ENCODE measurements around the gene NSF.
A peak's percentile ranks its signal among the peaks of the same experiment; 100 is the strongest.

Gene NSF

DNA sequence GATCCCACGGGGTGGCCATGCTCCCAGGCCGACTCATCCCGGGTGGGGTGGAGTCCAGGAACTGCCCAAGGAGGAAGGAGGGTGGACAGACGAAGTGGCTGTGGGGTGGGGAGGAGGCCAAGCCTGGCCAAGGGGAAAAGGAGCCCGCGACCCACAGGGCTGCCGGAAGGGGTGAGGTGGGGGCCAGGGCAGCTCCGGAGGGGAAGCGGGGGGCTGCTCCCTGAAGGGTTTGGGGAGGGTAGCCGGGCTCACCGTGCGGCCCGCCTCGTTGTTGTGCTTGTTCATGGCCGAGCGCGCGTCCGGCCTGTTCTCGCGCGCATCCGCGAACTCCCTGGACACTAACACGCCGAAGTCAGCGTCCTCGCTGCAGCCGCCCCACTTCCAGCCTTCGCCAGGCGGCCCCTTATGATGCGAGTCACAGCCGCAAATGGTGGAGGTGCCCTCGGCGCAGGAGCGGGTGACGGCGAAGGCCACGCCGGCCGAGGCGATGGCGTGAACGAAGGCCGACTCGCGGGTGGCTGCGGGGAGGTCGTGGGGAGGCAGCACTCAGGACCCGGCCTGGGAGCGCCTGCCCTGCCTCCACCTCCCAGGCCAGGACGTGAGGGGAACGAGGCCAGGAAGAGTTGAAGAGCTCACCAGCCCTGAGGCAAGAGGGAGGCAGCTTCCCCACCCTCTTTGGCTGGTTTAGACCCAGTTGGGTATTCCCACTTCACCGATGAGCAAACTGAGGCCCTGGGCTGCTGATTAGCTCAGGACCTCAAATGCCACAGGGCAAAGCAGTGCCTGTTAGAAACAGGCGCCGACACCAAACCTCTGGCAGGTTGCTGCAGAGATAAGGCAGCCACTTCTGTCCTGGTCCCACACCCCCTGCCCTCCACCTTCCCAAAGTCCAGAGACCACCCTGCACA lies 179.3 kb downstream of the NSF start:
- H3K4me3 Mint-ChIP-seq: peak overlapping the region; percentile 59

GRCh38 chr17:46770439-46770817 lies 180.0 kb downstream of the NSF start:
- Mint-ChIP-seq H3K4me1 (peaks cover 17% of the 10 kb centered on the region), H3K36me3 (no peaks in the 10 kb centered on the region), H3K27ac (no peak overlapping the region), H3K4me3 (peak overlapping the region; percentile 59), H3K9me3 (no peaks in the 10 kb centered on the region)
- ATAC-seq (no peak), DNase-seq (ENCODE audit: low spot score in 2 of 2) (no peak)

More for the DNA sequence above, 179.3 kb downstream of the NSF start:
- Mint-ChIP-seq H3K4me1 (peaks cover 17% of the 10 kb centered on the region), H3K27ac (no peak overlapping the region), H3K36me3 (no peaks in the 10 kb centered on the region), H3K9me3 (no peaks in the 10 kb centered on the region)
- ATAC-seq (peak; percentile 16), DNase-seq (ENCODE audit: low spot score in 2 of 2) (no peak)

DNA sequence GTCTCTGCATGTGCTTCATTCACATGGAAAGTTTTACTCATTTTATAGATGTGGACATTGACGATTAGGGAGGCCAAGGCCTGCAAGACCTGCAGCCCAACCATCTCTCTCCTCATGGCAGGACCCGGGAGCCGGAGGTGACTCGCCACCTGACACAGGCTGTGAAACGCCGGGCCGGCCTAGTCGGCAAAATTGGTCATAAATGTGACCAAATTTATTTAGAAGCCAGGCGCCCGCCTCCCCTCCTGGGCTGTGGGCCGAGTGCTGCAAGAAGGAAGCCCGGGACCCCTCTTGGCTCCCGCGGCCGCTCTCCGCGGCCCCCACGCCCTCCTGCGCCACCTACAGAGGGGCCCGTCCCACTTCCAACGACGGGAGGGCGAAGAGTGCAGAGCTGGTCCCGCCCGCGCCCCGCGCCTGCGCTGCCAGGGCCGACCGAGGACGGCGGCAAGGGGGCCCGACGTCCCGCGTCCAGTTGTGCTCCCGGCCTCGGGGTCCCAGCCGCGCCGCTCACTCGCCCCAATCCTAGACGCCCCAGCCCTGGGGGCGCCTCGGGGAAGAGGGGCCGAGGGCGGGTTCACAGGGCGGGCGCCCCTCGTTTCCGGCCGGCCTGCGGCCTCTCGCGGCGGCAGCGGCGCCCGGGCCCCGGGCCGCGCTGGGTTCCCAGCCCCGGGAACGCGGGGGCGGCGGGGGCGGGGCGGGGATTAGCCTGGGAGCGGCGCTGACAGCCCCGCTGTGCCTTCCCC lies 180.5 kb downstream of the NSF start:
- Mint-ChIP-seq H3K27ac (no peak overlapping the region), H3K9me3 (no peaks in the 10 kb centered on the region), H3K4me1 (peaks cover 17% of the 10 kb centered on the region), H3K4me3 (peak overlapping the region; percentile 59), H3K36me3 (no peaks in the 10 kb centered on the region)
- ATAC-seq (peak; percentile 59), DNase-seq (ENCODE audit: low spot score in 2 of 2) (peak; percentile 24 to 63)

DNA sequence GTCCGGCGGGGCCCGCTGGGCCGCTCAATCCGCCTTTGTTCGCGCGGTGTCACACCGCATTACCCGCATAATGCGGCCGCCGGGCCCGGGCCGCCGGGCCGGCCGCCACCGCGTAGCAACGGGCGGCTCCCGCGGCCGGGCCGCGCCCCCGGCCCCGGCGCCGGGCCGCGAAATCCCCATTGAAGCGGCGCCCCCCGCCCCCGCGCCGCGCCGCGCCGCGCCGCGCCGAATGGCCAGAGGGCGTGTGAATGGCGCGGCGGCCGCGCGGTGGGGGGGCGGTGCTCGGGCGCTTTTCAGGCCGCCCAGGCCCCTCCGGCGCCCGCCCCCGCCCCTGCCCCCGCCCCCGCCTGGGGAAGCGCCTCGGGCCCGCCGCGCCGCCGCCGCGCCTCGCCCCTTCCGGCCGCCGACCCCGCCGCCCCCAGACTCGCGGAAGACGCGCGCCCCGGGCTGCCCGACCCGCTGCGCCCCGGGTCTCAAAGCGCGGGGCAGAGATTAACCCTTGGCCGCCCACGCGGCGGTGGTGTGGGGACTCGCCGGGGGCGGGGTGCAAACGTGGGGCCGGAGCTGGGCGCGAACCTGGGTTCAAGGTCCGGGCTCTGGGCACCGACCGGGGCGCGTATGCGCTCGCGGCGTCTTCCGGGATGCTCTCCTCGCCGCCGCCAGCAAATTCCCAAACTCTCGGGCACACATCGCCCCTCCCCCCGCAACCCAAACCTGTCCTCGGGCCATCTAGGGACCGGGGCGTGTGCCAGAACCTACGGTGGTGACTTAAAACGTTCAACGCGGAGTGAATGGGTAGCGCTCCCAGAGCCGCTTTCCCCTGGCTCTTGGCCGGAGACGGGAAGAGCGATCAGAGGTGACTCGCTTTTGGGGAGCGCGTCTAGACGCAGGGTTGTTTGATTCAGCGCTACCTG lies 181.3 kb downstream of the NSF start:
- Mint-ChIP-seq H3K36me3 (no peaks in the 10 kb centered on the region), H3K4me3 (peak overlapping the region; percentile 61), H3K4me1 (peaks cover 17% of the 10 kb centered on the region), H3K9me3 (no peaks in the 10 kb centered on the region), H3K27ac (no peak overlapping the region)
- DNase-seq (ENCODE audit: low spot score in 2 of 2) (no peak), ATAC-seq (peak; percentile 5)

- Mint-ChIP-seq H3K9me3 (no peaks in the 10 kb centered on the region), H3K4me1 (peaks cover 17% of the 10 kb centered on the region), H3K27ac (no peak overlapping the region), H3K36me3 (no peaks in the 10 kb centered on the region), H3K4me3 (peak overlapping the region; percentile 61)
- ATAC-seq (no peak), DNase-seq (ENCODE audit: low spot score in 2 of 2) (no peak)
These were observed 182.2 kb downstream of the NSF start for GRCh38 chr17:46772475-46773220.

DNA sequence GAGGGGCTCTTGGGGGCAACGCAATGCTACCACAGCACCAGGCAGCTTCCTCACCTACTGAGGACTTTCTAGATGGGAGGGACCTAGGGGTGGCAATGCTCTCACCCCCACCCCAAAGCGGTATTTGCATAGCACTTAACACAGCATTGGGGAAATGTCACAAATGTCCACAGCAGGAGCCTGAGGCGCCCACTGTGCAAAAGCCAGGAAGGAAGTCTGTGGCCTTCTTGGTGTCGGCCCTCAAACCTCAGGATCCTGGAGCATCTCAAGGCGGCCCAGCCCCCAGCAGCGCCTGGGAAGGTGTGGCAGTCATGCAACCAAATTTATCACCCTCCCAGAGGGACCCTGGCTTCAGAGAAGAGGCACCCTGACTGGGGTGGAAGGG lies 182.7 kb downstream of the NSF start:
- Mint-ChIP-seq H3K4me3 (peak overlapping the region; percentile 61), H3K36me3 (no peaks in the 10 kb centered on the region), H3K27ac (no peak overlapping the region), H3K9me3 (no peaks in the 10 kb centered on the region), H3K4me1 (peaks cover 17% of the 10 kb centered on the region)
- DNase-seq (ENCODE audit: low spot score in 2 of 2) (no peak), ATAC-seq (no peak)

GRCh38 chr17:46773676-46774075 lies 183.2 kb downstream of the NSF start:
- ATAC-seq (no peak), DNase-seq (ENCODE audit: low spot score in 2 of 2) (no peak)
- Mint-ChIP-seq H3K4me3 (no peak overlapping the region), H3K27ac (no peak overlapping the region), H3K9me3 (no peaks in the 10 kb centered on the region), H3K4me1 (peaks cover 17% of the 10 kb centered on the region), H3K36me3 (no peaks in the 10 kb centered on the region)

DNA sequence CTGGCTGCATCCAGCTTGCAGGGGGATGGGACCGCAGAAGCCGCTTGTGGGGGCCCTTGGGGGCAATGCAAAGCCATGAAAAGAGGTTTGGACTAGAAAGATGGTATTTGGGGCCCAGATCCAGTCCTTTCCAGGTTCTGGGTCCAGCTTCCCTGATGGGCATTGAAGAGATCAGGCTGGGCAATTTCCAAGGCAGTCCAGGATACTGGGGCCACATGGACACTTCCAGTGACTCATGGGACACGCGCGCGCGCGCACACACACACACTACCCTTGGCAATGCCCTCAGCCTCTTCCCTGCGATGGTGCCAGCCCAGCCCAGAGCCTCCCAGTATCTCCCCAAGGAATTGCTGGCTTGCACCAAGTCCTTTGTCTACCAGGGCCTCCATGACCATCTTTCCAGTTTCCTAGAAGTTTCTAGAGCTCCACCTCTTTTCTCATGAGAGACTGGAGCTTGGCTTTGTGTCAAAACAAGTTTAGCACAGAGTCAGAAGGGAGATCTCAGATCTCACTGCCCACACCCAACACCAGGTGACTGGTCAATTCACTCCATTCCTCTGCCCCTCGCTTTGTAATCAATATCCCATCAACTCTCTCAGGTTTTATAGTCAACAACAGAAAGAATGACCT lies 183.8 kb downstream of the NSF start:
- no peak overlapping the region for H3K27ac Mint-ChIP-seq
- no peak overlapping the region for H3K4me3 Mint-ChIP-seq
- ATAC-seq: no peak
- peaks cover 17% of the 10 kb centered on the region for H3K4me1 Mint-ChIP-seq
- DNase-seq (ENCODE audit: low spot score in 2 of 2): no peak
- H3K9me3 Mint-ChIP-seq: no peaks in the 10 kb centered on the region
- no peaks in the 10 kb centered on the region for H3K36me3 Mint-ChIP-seq

DNA sequence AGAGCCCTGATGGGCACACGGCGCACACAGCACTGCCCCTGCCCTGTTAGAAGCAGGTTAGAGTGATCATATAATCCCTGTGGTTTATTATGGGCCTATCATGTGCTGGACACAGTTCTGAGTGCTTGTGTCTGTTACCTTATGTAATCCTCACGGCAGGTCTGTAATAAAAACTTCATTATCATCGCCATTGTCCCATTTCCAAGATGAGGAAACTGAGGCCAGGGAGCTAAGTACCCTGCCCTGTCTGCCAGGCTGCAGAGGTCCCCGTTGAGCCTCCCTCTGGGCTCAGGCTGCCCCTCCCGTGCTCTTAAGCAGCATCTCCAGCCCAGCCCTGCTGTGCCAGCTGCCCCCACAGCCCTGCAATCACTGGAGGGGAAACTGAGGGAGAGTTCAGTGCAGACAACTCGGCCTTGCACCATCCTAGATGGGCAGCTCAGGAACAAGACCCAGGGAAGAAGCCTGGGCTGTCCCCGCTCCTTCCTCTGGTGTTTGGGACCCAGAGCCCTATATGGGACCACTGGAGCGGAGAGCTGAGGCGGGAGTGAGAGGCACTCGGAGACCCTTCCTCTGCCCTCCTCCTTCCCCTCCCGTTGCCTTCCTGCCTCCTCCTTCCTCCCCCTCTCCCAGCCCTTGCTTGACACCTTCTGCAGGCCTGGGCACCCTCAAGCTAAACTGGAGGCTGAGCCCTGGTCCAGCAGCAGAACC lies 186.0 kb downstream of the NSF start:
- peak overlapping the region; percentile 40 for H3K27ac Mint-ChIP-seq
- no peak for ATAC-seq

DNA sequence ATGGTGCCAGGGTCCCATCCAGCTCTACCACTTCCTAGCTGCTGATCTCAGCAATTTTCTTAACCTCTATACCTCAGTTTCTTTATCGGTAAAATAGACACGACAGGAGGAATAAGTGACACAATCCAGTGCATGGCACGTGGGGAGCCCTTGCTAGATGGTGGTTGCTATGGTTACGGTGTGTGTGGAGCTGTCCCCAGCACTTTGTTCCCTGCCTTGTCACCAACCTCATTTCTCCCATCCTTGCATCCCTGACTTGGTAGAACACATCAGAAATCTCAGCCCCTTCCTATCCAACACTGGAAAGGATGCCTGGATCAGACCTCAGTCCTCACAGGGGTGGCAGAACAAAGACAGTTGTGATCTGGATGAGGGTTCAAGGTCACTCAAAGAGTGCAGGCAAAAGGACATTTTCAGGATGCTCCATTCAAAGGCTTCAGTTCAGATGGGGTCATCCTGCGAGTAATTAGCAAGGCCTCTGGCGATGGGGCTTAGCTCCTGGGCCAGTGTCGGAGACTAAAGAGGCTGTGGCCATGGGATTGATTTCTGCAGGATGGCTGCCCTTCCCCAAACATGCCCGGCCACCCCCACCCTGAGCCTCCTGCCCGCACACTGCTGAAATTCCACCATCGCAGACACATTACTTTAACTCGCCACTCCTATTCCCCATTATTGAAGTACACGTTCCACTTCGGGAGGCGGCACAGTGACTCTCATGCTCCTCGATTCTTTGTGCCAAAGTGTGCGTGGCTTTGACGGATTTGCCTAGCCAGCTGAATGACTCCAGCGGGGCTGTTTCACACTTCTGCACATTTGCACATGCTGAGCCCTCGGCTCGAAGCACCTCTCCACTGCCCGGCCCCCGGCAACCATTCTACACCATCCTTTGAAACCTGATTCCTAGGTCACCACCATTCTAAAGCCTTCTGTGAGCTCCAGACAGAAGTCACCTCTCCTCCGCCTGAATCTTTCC lies 187.8 kb downstream of the NSF start:
- no peaks in the 10 kb centered on the region for H3K36me3 Mint-ChIP-seq
- no peak for DNase-seq (ENCODE audit: low spot score in 2 of 2)
- no peak overlapping the region for H3K4me3 Mint-ChIP-seq
- no peaks in the 10 kb centered on the region for H3K9me3 Mint-ChIP-seq
- H3K27ac Mint-ChIP-seq: no peak overlapping the region
- ATAC-seq: no peak
- H3K4me1 Mint-ChIP-seq: no peaks in the 10 kb centered on the region

More for the DNA sequence above, 186.0 kb downstream of the NSF start:
- Mint-ChIP-seq H3K4me3 (no peak overlapping the region), H3K36me3 (no peaks in the 10 kb centered on the region), H3K9me3 (no peaks in the 10 kb centered on the region), H3K4me1 (peaks cover 10% of the 10 kb centered on the region)
- no peak for DNase-seq (ENCODE audit: low spot score in 2 of 2)

GRCh38 chr17:46780003-46780373 lies 189.5 kb downstream of the NSF start:
- no peaks in the 10 kb centered on the region for H3K9me3 Mint-ChIP-seq
- DNase-seq (ENCODE audit: low spot score in 2 of 2) (no peak), ATAC-seq (no peak)
- no peak overlapping the region for H3K4me3 Mint-ChIP-seq
- no peak overlapping the region for H3K27ac Mint-ChIP-seq
- no peaks in the 10 kb centered on the region for H3K4me1 Mint-ChIP-seq
- no peaks in the 10 kb centered on the region for H3K36me3 Mint-ChIP-seq

DNA sequence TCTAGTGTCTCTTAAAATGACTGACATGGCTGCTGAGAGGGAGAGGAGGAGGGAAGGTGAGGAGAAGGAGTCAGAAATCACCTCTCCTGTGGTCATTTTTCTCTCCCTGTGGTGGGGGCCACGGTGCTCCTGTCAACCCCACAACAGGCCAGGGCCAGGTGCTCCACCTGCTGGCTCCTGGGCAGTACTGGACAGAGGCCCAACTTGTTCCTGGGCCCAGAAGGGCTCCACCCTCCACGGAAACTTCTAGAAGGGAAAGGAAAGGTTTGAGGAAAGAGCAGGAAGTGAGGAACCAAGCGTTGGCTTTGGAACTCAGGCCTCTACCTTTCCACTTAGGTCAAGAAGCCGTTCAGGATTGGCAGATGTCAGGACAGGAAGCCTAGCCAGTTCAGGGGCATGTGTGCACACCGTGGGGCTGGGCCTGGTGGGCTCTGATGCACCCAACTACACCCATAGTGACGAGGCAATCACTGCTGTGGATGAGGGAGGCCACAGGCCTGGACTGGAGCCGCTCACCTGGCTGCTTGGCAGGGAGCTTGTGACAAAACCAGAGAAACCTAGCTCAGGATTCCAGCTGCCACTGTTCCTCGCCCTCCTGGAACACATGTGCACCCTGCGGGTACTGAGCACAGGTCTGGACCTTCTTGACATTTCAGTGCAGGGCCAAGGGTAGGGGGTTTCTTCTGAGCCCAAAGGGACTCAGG lies 191.9 kb downstream of the NSF start:
- Mint-ChIP-seq H3K4me1 (no peaks in the 10 kb centered on the region), H3K4me3 (no peak overlapping the region), H3K27ac (no peak overlapping the region), H3K36me3 (no peaks in the 10 kb centered on the region), H3K9me3 (no peaks in the 10 kb centered on the region)
- DNase-seq (ENCODE audit: low spot score in 2 of 2): no peak
- ATAC-seq: peak; percentile 61
